Fibroblast of mammary gland (primary cell): ENCODE data around the gene CHD8.

Experiments used
- DNase-seq: peaks from one replicate; pipeline ENCODE4 v3.0.0-alpha.2; 2010; ENCODE audit warnings: low read depth
- H3K4me3 ChIP-seq: 2 replicates; pipeline ENCODE4 v1.5.1; 2011; ENCODE audit warnings: low read depth, mild to moderate bottlenecking, low read length, moderate library complexity; ENCODE audit not compliant: control insufficient read depth
- TF ChIP-seq, protein P1 (sequence below): conservative IDR thresholded peaks from 2 replicates; pipeline ENCODE4 v1.5.1; 2011; ENCODE audit warnings: low read depth, low read length, inconsistent platforms; ENCODE audit not compliant: control insufficient read depth, insufficient read depth

The CHD8 gene

DNA sequence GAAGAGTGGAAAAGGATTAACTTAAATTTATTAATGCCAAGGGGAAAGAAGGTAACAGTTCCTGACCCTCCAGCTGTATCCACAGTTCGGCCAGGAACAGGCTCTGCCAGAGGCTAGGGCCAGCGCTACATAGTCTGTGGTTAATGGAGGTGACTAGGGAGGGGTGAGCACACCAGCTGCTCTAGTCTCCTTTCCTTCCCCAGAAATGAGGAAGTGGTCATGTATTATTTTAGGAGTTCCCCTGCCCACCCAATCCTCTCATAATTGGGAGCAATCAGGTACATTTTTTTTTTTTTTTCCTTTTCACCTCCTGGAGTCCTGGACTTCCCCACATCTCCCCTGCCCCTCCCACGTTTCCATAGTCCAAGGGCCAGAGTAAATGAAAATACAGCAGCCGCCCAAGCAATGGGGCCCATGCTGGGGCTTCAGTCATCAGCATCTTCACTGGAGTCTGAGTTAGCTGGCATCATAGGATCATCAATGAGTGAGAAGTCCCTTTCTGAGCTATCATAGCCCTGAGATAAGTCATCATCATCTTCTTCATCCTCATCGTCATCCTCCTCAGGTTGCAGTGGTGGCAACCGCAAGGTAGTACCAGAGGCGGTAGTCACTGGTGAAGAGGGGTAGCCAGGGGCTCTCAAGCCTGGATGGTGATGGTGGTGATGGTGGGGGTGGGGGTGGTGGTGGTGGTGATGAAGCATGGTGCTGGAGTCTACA lies 70.6 kb downstream of the CHD8 start:
- DNase-seq, result no peak
- H3K4me3 ChIP-seq, result no peak overlapping the region
- TF ChIP-seq, protein P1, sequence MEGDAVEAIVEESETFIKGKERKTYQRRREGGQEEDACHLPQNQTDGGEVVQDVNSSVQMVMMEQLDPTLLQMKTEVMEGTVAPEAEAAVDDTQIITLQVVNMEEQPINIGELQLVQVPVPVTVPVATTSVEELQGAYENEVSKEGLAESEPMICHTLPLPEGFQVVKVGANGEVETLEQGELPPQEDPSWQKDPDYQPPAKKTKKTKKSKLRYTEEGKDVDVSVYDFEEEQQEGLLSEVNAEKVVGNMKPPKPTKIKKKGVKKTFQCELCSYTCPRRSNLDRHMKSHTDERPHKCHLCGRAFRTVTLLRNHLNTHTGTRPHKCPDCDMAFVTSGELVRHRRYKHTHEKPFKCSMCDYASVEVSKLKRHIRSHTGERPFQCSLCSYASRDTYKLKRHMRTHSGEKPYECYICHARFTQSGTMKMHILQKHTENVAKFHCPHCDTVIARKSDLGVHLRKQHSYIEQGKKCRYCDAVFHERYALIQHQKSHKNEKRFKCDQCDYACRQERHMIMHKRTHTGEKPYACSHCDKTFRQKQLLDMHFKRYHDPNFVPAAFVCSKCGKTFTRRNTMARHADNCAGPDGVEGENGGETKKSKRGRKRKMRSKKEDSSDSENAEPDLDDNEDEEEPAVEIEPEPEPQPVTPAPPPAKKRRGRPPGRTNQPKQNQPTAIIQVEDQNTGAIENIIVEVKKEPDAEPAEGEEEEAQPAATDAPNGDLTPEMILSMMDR, result no peak

GRCh38 chr14:21384494-21384851 lies 71.5 kb downstream of the CHD8 start:
- no peak for DNase-seq
- peak overlapping the region; percentile 98 for H3K4me3 ChIP-seq
- TF ChIP-seq, protein P1, result no peak

GRCh38 chr14:21383848-21384493 lies 72.0 kb downstream of the CHD8 start, which contains the start of gene SUPT16H:
TSS of gene SUPT16H (minus strand) at chr14:21384019. CDS start at chr14:21383927, 92 bp downstream.
- peak within 1 kb of the TSS; percentile 98 for H3K4me3 ChIP-seq
- TF ChIP-seq, protein P1, result no peak
- DNase-seq, result peak; percentile 93

GRCh38 chr14:21382886-21383847 lies 72.8 kb downstream of the CHD8 start:
- H3K4me3 ChIP-seq, result peak overlapping the region; percentile 98
- TF ChIP-seq, protein P1, result no peak
- DNase-seq, result peak; percentile 46

DNA sequence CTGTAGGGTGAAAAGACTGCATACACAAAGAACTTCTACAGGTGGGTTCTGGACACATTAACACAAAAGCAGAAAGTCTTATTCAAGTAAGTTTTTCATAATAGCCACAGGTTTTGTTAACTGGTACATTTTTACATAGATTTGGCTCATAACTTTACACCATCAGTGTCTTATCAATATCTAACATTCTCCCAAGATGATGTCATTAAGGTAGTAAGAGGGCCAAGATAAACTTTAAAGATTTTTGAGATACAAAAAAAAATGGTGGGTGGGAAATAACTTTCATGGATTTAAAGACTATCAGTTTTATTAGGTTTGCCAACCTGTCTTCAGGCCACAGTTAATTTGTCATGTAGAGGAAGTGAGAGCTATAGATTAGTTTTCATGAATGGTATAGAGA lies 73.8 kb downstream of the CHD8 start:
- no peak for DNase-seq
- peak overlapping the region; percentile 98 for H3K4me3 ChIP-seq
- TF ChIP-seq, protein P1, result no peak

- TF ChIP-seq, protein P1, result no peak
- no peak for DNase-seq
- no peak overlapping the region for H3K4me3 ChIP-seq
Measured at GRCh38 chr14:21379338-21379737, 76.6 kb downstream of the CHD8 start.
